Measurements from ENCODE around the gene NBPF14.
"Not testable (repeated sequence)": the region's sequence is repeated elsewhere in the genome, so short reads cannot be mapped to it uniquely, and the experiment has no call there.

GRCh38 chr1:148618216-148618615 lies 22.4 kb upstream of the NBPF14 start:
- TF ChIP-seq CTCF (conservative IDR thresholded peaks at IDR 0.05; ENCODE audit: low read length); EZH2phosphoT487 (IDR thresholded peaks at IDR 0.05; ENCODE audit: borderline replicate concordance): not testable (repeated sequence)
